PC-3 (cell line): ENCODE measurements around the gene TMEM184B. TPM values are rescaled to one million over a fixed set of nuclear protein-coding genes. Genes with fewer than 3 reads are reported as not detected.
A peak's percentile ranks its signal among the peaks of the same experiment; 100 is the strongest.

Experiments
- ATAC-seq: fragments of 200-7000 bp; cut with Tn5 transposase; 2 replicates; pipeline ENCODE4 v1.9.1; 2020; ENCODE audit warnings: mild to moderate bottlenecking, moderate library complexity
- BruUV-seq: library from RNA; stranded (reverse); fragments of 400-500 nt; replicated peaks from 2 replicates; lab custom pipeline; 2021; lab: Mats Ljungman, UMichigan
- CTCF ChIA-PET: fragments of 300-600 bp; sonication (Branson Sonifier 250); formaldehyde crosslinking; loops from one replicate; lab custom pipeline; 2022; ENCODE audit warnings: antibody characterized with exemption; lab: Charles Lee
- POLR2A ChIA-PET: fragments of 300-600 bp; sonication (Branson Sonifier 250); formaldehyde crosslinking; loops from one replicate; lab custom pipeline; 2022; ENCODE audit warnings: antibody characterized with exemption; ENCODE audit not compliant: unreplicated experiment; lab: Charles Lee
- DNase-seq: peaks from one replicate; pipeline ENCODE4 v3.0.0-alpha.2; 2015
- H2AFZ ChIP-seq: fragments of 300-600 bp; sonication (generic); 2 replicates; pipeline ENCODE4 v1.6.0; 2016; ENCODE audit warnings: antibody characterized with exemption, low read length
- H3F3A ChIP-seq: fragments of 300-600 bp; sonication (generic); one replicate; pipeline ENCODE4 v1.6.0; 2017; ENCODE audit warnings: antibody characterized with exemption, low read length, control low read depth, mild to moderate bottlenecking; ENCODE audit not compliant: unreplicated experiment
- H3K27ac ChIP-seq: fragments of 300-600 bp; sonication (generic); 2 replicates; pipeline ENCODE4 v1.5.1; 2016; ENCODE audit warnings: mild to moderate bottlenecking, low read length
- H3K27me3 ChIP-seq: fragments of 300-600 bp; sonication (generic); 2 replicates; pipeline ENCODE4 v1.6.1; 2016; ENCODE audit warnings: low read length, mixed read lengths
- H3K36me3 ChIP-seq: fragments of 300-600 bp; sonication (generic); 2 replicates; pipeline ENCODE4 v1.6.1; 2016; ENCODE audit warnings: low read depth, mixed run types, low read length, mixed read lengths
- H3K4me1 ChIP-seq: fragments of 300-600 bp; sonication (generic); 2 replicates; pipeline ENCODE4 v1.5.1; 2016; ENCODE audit warnings: low read length; ENCODE audit not compliant: insufficient read depth
- H3K4me2 ChIP-seq: fragments of 300-600 bp; sonication (generic); 2 replicates; pipeline ENCODE4 v1.6.0; 2016; ENCODE audit warnings: low read length
- H3K4me3 ChIP-seq: fragments of 300-600 bp; sonication (generic); 2 replicates; pipeline ENCODE4 v1.5.1; 2016; ENCODE audit warnings: mild to moderate bottlenecking, low read length, mixed read lengths
- H3K79me2 ChIP-seq: fragments of 300-600 bp; sonication (generic); 2 replicates; pipeline ENCODE4 v1.6.1; 2017; ENCODE audit warnings: low read length, mixed read lengths
- H3K9ac ChIP-seq: fragments of 300-600 bp; sonication (generic); 2 replicates; pipeline ENCODE4 v1.6.0; 2016; ENCODE audit warnings: mild to moderate bottlenecking, low read length
- H3K9me2 ChIP-seq: fragments of 300-600 bp; sonication (generic); replicated peaks from 2 replicates; pipeline ENCODE4 v1.6.1; 2016; ENCODE audit warnings: mixed run types, low read length, mixed read lengths
- H3K9me3 ChIP-seq: fragments of 300-600 bp; sonication (generic); 2 replicates; pipeline ENCODE4 v1.6.1; 2016; ENCODE audit warnings: low read length, mixed read lengths
- H4K20me1 ChIP-seq: fragments of 300-600 bp; sonication (generic); 2 replicates; pipeline ENCODE4 v1.6.1; 2016; ENCODE audit warnings: low read length, mixed read lengths
- EZH2 ChIP-seq: fragments of 300-600 bp; sonication (generic); IDR thresholded peaks from one replicate; pipeline ENCODE4 v1.6.1; 2017; ENCODE audit warnings: antibody characterized with exemption, mild to moderate bottlenecking, low read length; ENCODE audit not compliant: unreplicated experiment
- EZH2phosphoT487 ChIP-seq: fragments of 300-600 bp; sonication (generic); IDR thresholded peaks from 2 replicates; pipeline ENCODE4 v1.6.1; 2018; ENCODE audit warnings: mild to moderate bottlenecking, antibody characterized with exemption, low read length, borderline replicate concordance
- intact Hi-C: fragments of 100-400 bp; cut with micrococcal nuclease; formaldehyde crosslinking; loops from 2 replicates; pipeline ENCODE4 v1.9.0; 2023
- total RNA-seq: library from RNA; depleted of rRNA; stranded (reverse); fragments of >200 nt; gene quantifications from 2 replicates; pipeline ENCODE4 v1.2.3, GENCODE V29; 2014
- TF ChIP-seq, protein P1 (sequence below): fragments of 300-600 bp; sonication (generic); conservative IDR thresholded peaks from 2 replicates; pipeline ENCODE4 v1.5.1; 2017; ENCODE audit warnings: antibody characterized with exemption, low read depth, mild to moderate bottlenecking, low read length

The TMEM184B gene
- total RNA-seq, 1 experiment from 2014 or later, result 37.5 TPM

DNA sequence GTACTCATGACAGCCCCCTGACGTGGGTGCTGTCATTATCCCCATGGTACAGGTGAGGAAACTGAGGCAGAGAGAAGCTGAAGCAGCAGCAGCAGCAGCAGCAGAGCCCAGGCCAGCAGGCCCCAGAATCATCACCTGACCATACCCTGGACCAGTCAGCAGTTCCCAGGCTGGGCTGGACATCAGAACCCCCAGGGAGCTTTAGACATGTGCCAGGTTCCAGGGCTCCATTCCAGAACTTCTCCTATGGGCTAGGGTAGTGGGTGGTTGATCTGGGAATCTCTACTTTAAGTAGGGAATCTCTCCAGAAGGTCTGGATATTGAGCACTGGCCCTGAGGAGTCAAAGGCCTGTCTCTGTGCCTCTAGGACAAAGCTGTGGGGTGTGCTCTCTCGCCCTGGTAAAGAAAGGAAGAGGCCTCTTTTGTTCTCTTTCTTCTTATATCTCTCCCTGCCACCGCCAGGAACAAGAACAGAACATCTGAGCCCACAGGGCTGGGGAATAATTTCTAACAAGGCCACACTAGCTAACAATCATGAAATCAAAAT lies 44.4 kb downstream of the TMEM184B start:
- peak; percentile 7 for ATAC-seq
- Histone ChIP-seq H3K9me3 (no peaks in the 10 kb centered on the region), H3K9ac (peak overlapping the region; percentile 80), H3K36me3 (peaks cover 16% of the 10 kb centered on the region), H3K4me1 (peaks cover 24% of the 10 kb centered on the region), H3F3A (no peaks in the 10 kb centered on the region), H3K4me2 (peak overlapping the region; percentile 67), H4K20me1 (no peaks in the 10 kb centered on the region), H2AFZ (no peak overlapping the region), H3K27ac (peak overlapping the region; percentile 98), H3K79me2 (no peaks in the 10 kb centered on the region), H3K27me3 (no peaks in the 10 kb centered on the region), H3K4me3 (peak overlapping the region; percentile 20; the same call in 1 of the 2 replicates), H3K9me2 (no peaks in the 10 kb centered on the region)
- BruUV-seq, result TSS peak; percentile 90
- no peak for DNase-seq
- intact Hi-C loops, result loop anchor here (1.0 kb wide), 1 partner anchor 11 kb away; no protein-coding TSS in a partner anchor
- ChIA-PET CTCF (interaction anchor here (1.6 kb wide), 1 partner anchor 34 kb away, joined by 4 read pairs; no protein-coding TSS in a partner anchor), POLR2A (interaction anchor here (0.6 kb wide), 1 partner anchor 10 kb away, joined by 3 read pairs; no protein-coding TSS in a partner anchor)
- TF ChIP-seq EZH2phosphoT487 (no peak), EZH2 (no peak)
- TF ChIP-seq, protein P1, sequence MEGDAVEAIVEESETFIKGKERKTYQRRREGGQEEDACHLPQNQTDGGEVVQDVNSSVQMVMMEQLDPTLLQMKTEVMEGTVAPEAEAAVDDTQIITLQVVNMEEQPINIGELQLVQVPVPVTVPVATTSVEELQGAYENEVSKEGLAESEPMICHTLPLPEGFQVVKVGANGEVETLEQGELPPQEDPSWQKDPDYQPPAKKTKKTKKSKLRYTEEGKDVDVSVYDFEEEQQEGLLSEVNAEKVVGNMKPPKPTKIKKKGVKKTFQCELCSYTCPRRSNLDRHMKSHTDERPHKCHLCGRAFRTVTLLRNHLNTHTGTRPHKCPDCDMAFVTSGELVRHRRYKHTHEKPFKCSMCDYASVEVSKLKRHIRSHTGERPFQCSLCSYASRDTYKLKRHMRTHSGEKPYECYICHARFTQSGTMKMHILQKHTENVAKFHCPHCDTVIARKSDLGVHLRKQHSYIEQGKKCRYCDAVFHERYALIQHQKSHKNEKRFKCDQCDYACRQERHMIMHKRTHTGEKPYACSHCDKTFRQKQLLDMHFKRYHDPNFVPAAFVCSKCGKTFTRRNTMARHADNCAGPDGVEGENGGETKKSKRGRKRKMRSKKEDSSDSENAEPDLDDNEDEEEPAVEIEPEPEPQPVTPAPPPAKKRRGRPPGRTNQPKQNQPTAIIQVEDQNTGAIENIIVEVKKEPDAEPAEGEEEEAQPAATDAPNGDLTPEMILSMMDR, result no peak

DNA sequence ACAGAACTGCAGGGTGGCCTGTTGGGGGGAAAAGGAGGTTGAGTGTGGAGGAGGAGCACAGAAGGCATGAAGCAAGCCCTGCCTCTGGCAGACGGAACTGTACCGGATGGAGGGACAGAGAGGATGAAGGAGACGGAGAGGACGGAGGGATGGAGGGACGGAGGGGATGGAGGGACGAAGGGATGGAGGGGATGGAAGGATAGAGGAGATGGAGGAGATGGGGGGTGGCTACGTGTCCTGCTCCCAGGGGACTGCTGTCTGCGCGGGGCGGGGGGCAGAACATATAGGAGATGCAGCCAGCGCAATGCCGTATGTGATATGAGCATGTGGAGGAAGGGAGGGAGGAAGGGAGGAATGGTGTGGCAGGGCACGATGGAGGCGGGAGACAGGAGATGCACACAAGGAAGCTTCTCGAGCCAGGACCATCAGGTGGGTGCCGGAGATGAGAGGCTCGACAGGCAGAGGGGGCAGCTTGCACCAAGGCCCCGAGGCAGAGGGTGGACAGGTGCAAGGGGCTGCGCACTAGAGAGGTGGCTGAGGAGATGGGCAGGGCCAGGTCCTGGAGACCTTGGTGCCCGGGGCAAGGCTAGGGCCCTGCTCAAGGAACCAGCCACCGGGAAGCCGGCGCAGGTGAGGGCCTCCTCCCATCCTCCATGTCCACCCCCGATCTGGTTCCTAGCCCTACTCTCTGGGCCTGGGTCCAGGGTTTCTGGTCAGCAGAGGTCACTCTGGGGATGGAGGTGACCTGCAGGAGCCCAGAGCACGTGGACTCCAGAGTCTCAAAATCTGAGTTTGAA lies 45.8 kb downstream of the TMEM184B start:
- Histone ChIP-seq H3K79me2 (no peaks in the 10 kb centered on the region), H2AFZ (no peak overlapping the region), H3K36me3 (peaks cover 16% of the 10 kb centered on the region), H4K20me1 (no peaks in the 10 kb centered on the region), H3K4me1 (peaks cover 20% of the 10 kb centered on the region), H3K9me3 (no peaks in the 10 kb centered on the region), H3K9me2 (no peaks in the 10 kb centered on the region), H3K4me3 (no peak overlapping the region), H3K9ac (no peak overlapping the region), H3F3A (no peaks in the 10 kb centered on the region), H3K27ac (no peak overlapping the region), H3K4me2 (no peak overlapping the region), H3K27me3 (no peaks in the 10 kb centered on the region)
- TF ChIP-seq, protein P1, result no peak
- TF ChIP-seq EZH2phosphoT487, result no peak
- TF ChIP-seq EZH2, result no peak
- intact Hi-C loops, result no loop called here
- POLR2A ChIA-PET, result no interaction called here
- BruUV-seq, result no TSS peak
- DNase-seq, result no peak
- no peak for ATAC-seq
- CTCF ChIA-PET, result no interaction called here
